HUES64 (cell line): Measurements from ENCODE around the gene ANKRD44.

Experiments used
- H3K27ac ChIP-seq: 2 replicates; pipeline ENCODE4 v1.7.0; 2013; ENCODE audit warnings: low read depth, low read length, inconsistent platforms
- H3K27me3 ChIP-seq: 2 replicates; pipeline ENCODE4 v1.6.1; 2013; ENCODE audit warnings: mild to moderate bottlenecking, low read length; ENCODE audit not compliant: insufficient read depth
- H3K36me3 ChIP-seq: 2 replicates; pipeline ENCODE4 v1.6.1; 2013; ENCODE audit warnings: mild to moderate bottlenecking, low read length; ENCODE audit not compliant: insufficient read depth
- H3K4me1 ChIP-seq: 2 replicates; pipeline ENCODE4 v1.6.1; 2013; ENCODE audit warnings: mild to moderate bottlenecking, low read length, moderate library complexity; ENCODE audit not compliant: insufficient read depth
- H3K4me3 ChIP-seq: 2 replicates; pipeline ENCODE4 v1.5.1; 2013; ENCODE audit warnings: mild to moderate bottlenecking, low read length, moderate library complexity
- H3K9ac ChIP-seq: 2 replicates; pipeline ENCODE4 v1.6.1; 2013; ENCODE audit warnings: mild to moderate bottlenecking, low read depth, low read length
- H3K9me3 ChIP-seq: 2 replicates; pipeline ENCODE4 v1.6.1; 2013; ENCODE audit warnings: low read depth, low read length; ENCODE audit not compliant: insufficient read depth
- WGBS: fragments of 150-250, 120-280 bp; methylation state at CpG from one replicate; pipeline ENCODE4 v1.1.7; 2013; ENCODE audit warnings: missing lambda C conversion rate; 5-methylcytosine and 5-hydroxymethylcytosine counted together

Gene ANKRD44

GRCh38 chr2:197097578-197098366 lies 212.8 kb downstream of the ANKRD44 start:
- WGBS = 93% methylated on average over 7 of the region's 7 CpGs
- H3K4me1 ChIP-seq = peaks cover 8% of the 10 kb centered on the region; the same call in 1 of the 2 replicates
- no peak overlapping the region for H3K27ac ChIP-seq

GRCh38 chr2:197096649-197097048 lies 213.9 kb downstream of the ANKRD44 start:
- Histone ChIP-seq H3K36me3 (no peaks in the 10 kb centered on the region), H3K4me1 (peaks cover 8% of the 10 kb centered on the region; the same call in 1 of the 2 replicates), H3K9me3 (no peaks in the 10 kb centered on the region), H3K9ac (no peak overlapping the region), H3K27ac (no peak overlapping the region), H3K4me3 (no peak overlapping the region), H3K27me3 (no peaks in the 10 kb centered on the region)
- 86% methylated on average over 2 of the region's 2 CpGs for WGBS

More at GRCh38 chr2:197097578-197098366, 212.8 kb downstream of the ANKRD44 start:
- H3K4me3 ChIP-seq = no peak overlapping the region
- H3K9ac ChIP-seq = no peak overlapping the region
- no peaks in the 10 kb centered on the region for H3K9me3 ChIP-seq
- H3K36me3 ChIP-seq = no peaks in the 10 kb centered on the region
- no peaks in the 10 kb centered on the region for H3K27me3 ChIP-seq

GRCh38 chr2:197092431-197092830 lies 218.1 kb downstream of the ANKRD44 start:
- no peaks in the 10 kb centered on the region for H3K9me3 ChIP-seq
- H3K27me3 ChIP-seq = no peaks in the 10 kb centered on the region
- no peak overlapping the region for H3K27ac ChIP-seq
- H3K9ac ChIP-seq = no peak overlapping the region
- peaks cover 5% of the 10 kb centered on the region; the same call in 1 of the 2 replicates for H3K4me1 ChIP-seq
- no peaks in the 10 kb centered on the region for H3K36me3 ChIP-seq
- no peak overlapping the region for H3K4me3 ChIP-seq
- WGBS = 92% methylated on average over 4 of the region's 4 CpGs

- H3K27me3 ChIP-seq = no peaks in the 10 kb centered on the region
- no peak overlapping the region for H3K9ac ChIP-seq
- H3K4me1 ChIP-seq = no peaks in the 10 kb centered on the region
- H3K9me3 ChIP-seq = no peaks in the 10 kb centered on the region
- no peak overlapping the region for H3K27ac ChIP-seq
- H3K36me3 ChIP-seq = no peaks in the 10 kb centered on the region
- 39% methylated on average over 10 of the region's 10 CpGs for WGBS
- H3K4me3 ChIP-seq = no peak overlapping the region
Observed at GRCh38 chr2:197090742-197091367, 219.7 kb downstream of the ANKRD44 start.

GRCh38 chr2:197089655-197090054 lies 220.9 kb downstream of the ANKRD44 start:
- no peaks in the 10 kb centered on the region for H3K27me3 ChIP-seq
- no peak overlapping the region for H3K4me3 ChIP-seq
- H3K27ac ChIP-seq = no peak overlapping the region
- no peaks in the 10 kb centered on the region for H3K9me3 ChIP-seq
- no peaks in the 10 kb centered on the region for H3K4me1 ChIP-seq
- no peaks in the 10 kb centered on the region for H3K36me3 ChIP-seq
- whole genome bisulfite sequencing = 88% methylated on average over 2 of the region's 2 CpGs
- no peak overlapping the region for H3K9ac ChIP-seq

GRCh38 chr2:197088694-197089093 lies 221.9 kb downstream of the ANKRD44 start:
- WGBS = 88% methylated on average over 5 of the region's 5 CpGs
- no peak overlapping the region for H3K4me3 ChIP-seq

GRCh38 chr2:197086500-197086899 lies 224.1 kb downstream of the ANKRD44 start:
- Histone ChIP-seq H3K36me3 (no peaks in the 10 kb centered on the region), H3K9me3 (no peaks in the 10 kb centered on the region), H3K4me1 (no peaks in the 10 kb centered on the region), H3K27me3 (no peaks in the 10 kb centered on the region), H3K27ac (no peak overlapping the region), H3K9ac (no peak overlapping the region), H3K4me3 (no peak overlapping the region)
- WGBS = 75% methylated on average over 3 of the region's 4 CpGs

More at GRCh38 chr2:197088694-197089093, 221.9 kb downstream of the ANKRD44 start:
- H3K27ac ChIP-seq = no peak overlapping the region
- no peaks in the 10 kb centered on the region for H3K4me1 ChIP-seq
- H3K9ac ChIP-seq = no peak overlapping the region
- H3K9me3 ChIP-seq = no peaks in the 10 kb centered on the region
- H3K27me3 ChIP-seq = no peaks in the 10 kb centered on the region
- no peaks in the 10 kb centered on the region for H3K36me3 ChIP-seq

GRCh38 chr2:197085665-197086064 lies 224.9 kb downstream of the ANKRD44 start:
- Histone ChIP-seq H3K27me3 (no peaks in the 10 kb centered on the region), H3K36me3 (no peaks in the 10 kb centered on the region), H3K27ac (no peak overlapping the region), H3K4me1 (no peaks in the 10 kb centered on the region), H3K4me3 (no peak overlapping the region), H3K9ac (no peak overlapping the region), H3K9me3 (no peaks in the 10 kb centered on the region)
- 92% methylated on average over 5 of the region's 5 CpGs for WGBS

GRCh38 chr2:197081294-197081693 lies 229.3 kb downstream of the ANKRD44 start:
- H3K27ac ChIP-seq = no peak overlapping the region
- peaks cover 7% of the 10 kb centered on the region; the same call in 1 of the 2 replicates for H3K4me1 ChIP-seq
- WGBS = 88% methylated on average over 4 of the region's 4 CpGs
- no peaks in the 10 kb centered on the region for H3K36me3 ChIP-seq
- no peaks in the 10 kb centered on the region for H3K9me3 ChIP-seq
- no peaks in the 10 kb centered on the region for H3K27me3 ChIP-seq
- H3K9ac ChIP-seq = no peak overlapping the region
- no peak overlapping the region for H3K4me3 ChIP-seq

GRCh38 chr2:197080578-197081216 lies 229.9 kb downstream of the ANKRD44 start:
- H3K36me3 ChIP-seq = no peaks in the 10 kb centered on the region
- H3K4me3 ChIP-seq = no peak overlapping the region
- no peaks in the 10 kb centered on the region for H3K9me3 ChIP-seq
- H3K4me1 ChIP-seq = peaks cover 7% of the 10 kb centered on the region; the same call in 1 of the 2 replicates
- WGBS = 84% methylated on average over 7 of the region's 7 CpGs
- H3K27ac ChIP-seq = no peak overlapping the region
- no peak overlapping the region for H3K9ac ChIP-seq
- no peaks in the 10 kb centered on the region for H3K27me3 ChIP-seq
